Naive B cell (primary cell): ENCODE results near the gene GRIA3. TPM values are rescaled to one million over a fixed set of nuclear protein-coding genes. Genes with fewer than 3 reads are reported as not detected.

ENCODE experiments used
- ATAC-seq, 2 donors: fragments of 150-1000 bp; cut with Tn5 transposase; 2 replicates each; pipeline ENCODE4 v1.10.0; 2021; ENCODE audit warnings: low read depth in 2 of 2, mild to moderate bottlenecking in 2 of 2, moderate library complexity in 2 of 2
- DNase-seq: peaks from one replicate; pipeline ENCODE4 v3.0.0; 2022
- H3K27ac Mint-ChIP-seq, 6 donors: one replicate each; pipeline ENCODE4 v1.8.0; 2020 to 2022; ENCODE audit warnings: mild to moderate bottlenecking in 6 of 6, mixed read lengths in 6 of 6, moderate library complexity in 5 of 6, inconsistent platforms in 2 of 6
- H3K27me3 Mint-ChIP-seq, 3 donors: one replicate each; pipeline ENCODE4 v1.8.0; 2021 to 2022; ENCODE audit warnings: mixed read lengths in 3 of 3, mild to moderate bottlenecking in 1 of 3
- H3K36me3 Mint-ChIP-seq, 2 donors: one replicate each; pipeline ENCODE4 v1.8.0; 2020 to 2022; ENCODE audit warnings: mixed read lengths in 2 of 2, inconsistent platforms in 1 of 2, mild to moderate bottlenecking in 1 of 2
- H3K4me1 Mint-ChIP-seq, 3 donors: one replicate each; pipeline ENCODE4 v1.8.0; 2020 to 2022; ENCODE audit warnings: mixed read lengths in 3 of 3, inconsistent platforms in 1 of 3, mild to moderate bottlenecking in 1 of 3, moderate library complexity in 1 of 3
- H3K4me3 Mint-ChIP-seq, 8 donors: one replicate each; pipeline ENCODE4 v1.8.0; 2020 to 2022; ENCODE audit warnings: mild to moderate bottlenecking in 8 of 8, mixed read lengths in 8 of 8, moderate library complexity in 8 of 8, inconsistent platforms in 2 of 8
- H3K9me3 Mint-ChIP-seq, 7 donors: one replicate each; pipeline ENCODE4 v1.8.0; 2020 to 2022; ENCODE audit warnings: mixed read lengths in 7 of 7, mild to moderate bottlenecking in 5 of 7, inconsistent platforms in 2 of 7, moderate library complexity in 1 of 7
- polyA plus RNA-seq, 6 donors: library from polyadenylated mRNA; unstranded; fragments of 300-500 nt; fragmentation: Illumina TruSeq; gene quantifications; one replicate each; pipeline ENCODE4 v1.2.3, GENCODE V29; 2021; ENCODE audit warnings: low read depth in 6 of 6

The GRIA3 gene
- polyA plus RNA-seq, 6 donors from 2014 or later: not detected

- Mint-ChIP-seq H3K36me3 (no peaks in the 10 kb centered on the region), H3K4me3 (peak overlapping the region in 1 of 8 donors; percentile 57), H3K27me3 (no peaks in the 10 kb centered on the region), H3K9me3 (peaks cover 0 to 5% (median 0%) of the 10 kb centered on the region in 7 donors), H3K4me1 (no peaks in the 10 kb centered on the region), H3K27ac (peak overlapping the region in 1 of 6 donors; percentile 58)
- ATAC-seq (no peak), DNase-seq (no peak)
Observed at GRCh38 chrX:123206176-123206575, 22.1 kb downstream of the GRIA3 start.

DNA sequence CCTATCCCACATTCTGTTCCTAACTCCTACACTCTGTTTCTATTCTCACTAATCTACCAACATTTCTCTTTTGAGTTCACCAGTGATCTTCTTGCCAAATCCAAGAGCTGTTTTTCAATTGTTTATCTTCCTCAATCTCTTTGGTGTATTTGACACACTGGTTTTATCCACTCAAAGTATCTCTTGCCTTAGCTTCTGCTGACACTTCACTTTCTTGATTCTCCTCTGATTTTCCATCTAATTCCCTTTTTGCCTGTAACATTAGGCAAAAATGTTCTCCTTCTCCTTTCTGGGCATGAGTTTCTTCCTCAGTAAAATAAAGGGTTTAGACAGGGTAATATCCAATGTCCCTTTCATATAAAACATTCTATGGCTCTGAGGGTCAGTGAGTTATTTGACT, 26.2 kb downstream of the GRIA3 start:
- H3K36me3 Mint-ChIP-seq: no peaks in the 10 kb centered on the region
- no peak overlapping the region for H3K27ac Mint-ChIP-seq
- H3K27me3 Mint-ChIP-seq: no peaks in the 10 kb centered on the region
- no peak overlapping the region for H3K4me3 Mint-ChIP-seq
- peaks cover 0 to 6% (median 1%) of the 10 kb centered on the region in 7 donors for H3K9me3 Mint-ChIP-seq
- H3K4me1 Mint-ChIP-seq: no peaks in the 10 kb centered on the region
- no peak for ATAC-seq
- no peak for DNase-seq

DNA sequence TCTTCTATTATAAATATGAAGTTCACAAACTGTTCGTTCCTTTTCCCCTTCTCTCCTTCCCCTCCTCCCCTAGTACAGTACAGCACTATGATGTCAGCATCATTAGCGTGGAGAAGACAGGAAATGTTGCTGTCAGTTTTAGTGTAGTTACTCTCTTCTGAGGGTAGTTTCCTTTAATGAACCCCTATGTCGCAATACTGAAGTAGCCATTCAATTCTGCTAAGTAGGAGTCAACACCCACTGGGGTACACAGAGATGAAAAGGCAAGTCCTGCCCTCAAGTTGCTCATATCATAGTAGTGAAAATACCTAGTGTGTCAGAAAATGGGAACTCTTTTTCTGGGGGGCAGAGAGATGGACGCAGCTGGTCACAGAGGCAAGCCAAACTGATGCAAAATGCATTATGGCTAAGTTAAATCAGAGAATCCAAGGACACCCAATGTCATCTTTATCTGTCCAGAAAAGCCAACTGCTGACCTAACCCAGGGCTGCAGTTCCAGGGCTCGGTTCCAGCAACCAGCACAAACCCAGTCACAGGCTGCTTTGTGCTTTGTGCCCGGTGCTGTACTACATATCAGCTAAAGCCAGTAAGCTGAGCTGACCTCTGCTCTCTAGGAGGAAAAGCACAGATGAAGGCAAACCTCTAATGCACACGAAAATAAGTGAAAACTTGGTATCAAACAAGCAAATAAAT, 31.5 kb downstream of the GRIA3 start:
- Mint-ChIP-seq H3K27ac (peak overlapping the region in 1 of 6 donors; percentile 37), H3K27me3 (no peaks in the 10 kb centered on the region), H3K4me1 (no peaks in the 10 kb centered on the region), H3K4me3 (no peak overlapping the region), H3K9me3 (peaks cover 0 to 6% (median 2%) of the 10 kb centered on the region in 7 donors), H3K36me3 (no peaks in the 10 kb centered on the region)
- ATAC-seq (no peak), DNase-seq (no peak)

GRCh38 chrX:123217077-123217476, 33.0 kb downstream of the GRIA3 start:
- H3K27me3 Mint-ChIP-seq: no peaks in the 10 kb centered on the region
- no peak overlapping the region for H3K27ac Mint-ChIP-seq
- ATAC-seq: no peak
- no peak for DNase-seq
- no peak overlapping the region for H3K4me3 Mint-ChIP-seq
- no peaks in the 10 kb centered on the region for H3K4me1 Mint-ChIP-seq
- H3K9me3 Mint-ChIP-seq: peaks cover 0 to 6% (median 0%) of the 10 kb centered on the region in 7 donors
- no peaks in the 10 kb centered on the region for H3K36me3 Mint-ChIP-seq

DNA sequence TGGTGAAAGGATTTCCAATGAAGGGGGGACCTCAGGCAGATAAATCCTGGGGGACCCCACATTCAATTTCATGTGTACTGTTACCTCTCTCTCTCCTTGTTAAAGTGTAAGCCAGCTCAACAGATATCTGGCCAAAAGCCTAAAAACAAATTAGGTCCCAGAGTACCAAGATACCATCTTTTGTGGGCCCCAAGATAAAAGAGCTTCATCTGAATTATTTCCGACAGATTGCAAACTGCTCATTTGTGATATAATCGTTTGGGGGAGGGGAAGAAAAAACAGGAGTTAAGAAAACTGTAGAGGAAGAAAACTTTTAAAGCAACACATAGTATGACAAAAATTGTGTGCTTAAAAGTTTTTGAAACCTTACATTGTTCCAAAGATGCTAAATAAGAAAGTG, 33.6 kb downstream of the GRIA3 start:
- H3K4me3 Mint-ChIP-seq: no peak overlapping the region
- H3K9me3 Mint-ChIP-seq: peaks cover 0 to 6% (median 0%) of the 10 kb centered on the region in 7 donors
- no peak for DNase-seq
- H3K27ac Mint-ChIP-seq: no peak overlapping the region
- H3K4me1 Mint-ChIP-seq: no peaks in the 10 kb centered on the region
- no peaks in the 10 kb centered on the region for H3K27me3 Mint-ChIP-seq
- ATAC-seq: no peak
- no peaks in the 10 kb centered on the region for H3K36me3 Mint-ChIP-seq

DNA sequence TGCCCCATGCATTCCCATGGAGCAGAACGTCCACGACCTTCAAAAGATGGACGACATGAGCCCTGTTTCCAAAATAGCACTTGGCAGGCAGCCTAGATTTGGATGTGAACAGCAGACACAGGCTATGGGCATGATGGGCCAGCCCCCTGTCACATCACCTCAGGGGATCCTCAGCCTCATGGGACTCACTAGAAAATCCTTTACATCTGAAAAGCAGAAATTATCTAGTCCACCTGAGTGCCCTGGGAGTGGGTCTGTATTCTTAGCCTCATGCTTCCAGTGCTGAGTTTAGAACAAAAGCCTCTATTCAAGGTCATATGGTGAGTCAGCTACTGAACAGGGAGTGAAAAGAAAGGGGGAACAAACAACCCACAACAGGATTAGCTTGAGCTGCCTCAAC, 35.8 kb downstream of the GRIA3 start:
- Mint-ChIP-seq H3K9me3 (peaks cover 0 to 6% (median 0%) of the 10 kb centered on the region in 7 donors), H3K4me1 (no peaks in the 10 kb centered on the region), H3K36me3 (no peaks in the 10 kb centered on the region), H3K27ac (no peak overlapping the region), H3K27me3 (no peaks in the 10 kb centered on the region), H3K4me3 (no peak overlapping the region)
- no peak for DNase-seq
- no peak for ATAC-seq

- DNase-seq (no peak), ATAC-seq (no peak)
- H3K4me3 Mint-ChIP-seq: no peak overlapping the region
- peaks cover 0 to 2% (median 0%) of the 10 kb centered on the region in 7 donors for H3K9me3 Mint-ChIP-seq
- no peaks in the 10 kb centered on the region for H3K36me3 Mint-ChIP-seq
- H3K27ac Mint-ChIP-seq: peak overlapping the region in 1 of 6 donors; percentile 3
- no peaks in the 10 kb centered on the region for H3K27me3 Mint-ChIP-seq
- no peaks in the 10 kb centered on the region for H3K4me1 Mint-ChIP-seq
Observed at GRCh38 chrX:123222920-123223319, 38.8 kb downstream of the GRIA3 start.

DNA sequence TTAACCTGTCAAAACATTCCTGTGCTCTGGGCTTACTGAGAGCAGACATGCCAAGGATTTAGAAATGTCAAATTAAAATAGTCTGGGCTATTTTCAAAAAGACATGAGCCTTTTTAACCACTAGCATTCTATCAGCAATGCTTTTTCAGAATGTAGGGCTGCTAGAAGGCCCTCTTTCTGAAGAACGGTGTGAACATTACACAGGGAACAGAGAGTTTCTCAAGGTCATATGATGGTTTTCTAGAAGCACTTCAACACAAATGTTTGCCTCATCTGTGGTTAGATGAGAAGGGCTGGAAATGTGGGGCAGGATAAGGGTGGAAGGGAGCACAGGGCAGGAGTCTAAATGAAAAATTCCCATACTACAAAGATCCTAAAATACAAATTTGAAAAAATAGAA, 39.3 kb downstream of the GRIA3 start:
- no peak overlapping the region for H3K27ac Mint-ChIP-seq
- no peak for ATAC-seq
- H3K36me3 Mint-ChIP-seq: no peaks in the 10 kb centered on the region
- H3K4me3 Mint-ChIP-seq: no peak overlapping the region
- no peaks in the 10 kb centered on the region for H3K27me3 Mint-ChIP-seq
- H3K4me1 Mint-ChIP-seq: no peaks in the 10 kb centered on the region
- no peak for DNase-seq
- H3K9me3 Mint-ChIP-seq: peaks cover 0 to 2% (median 0%) of the 10 kb centered on the region in 7 donors

- Mint-ChIP-seq H3K4me3 (no peak overlapping the region), H3K9me3 (peaks cover 0 to 2% (median 0%) of the 10 kb centered on the region in 7 donors), H3K27me3 (no peaks in the 10 kb centered on the region), H3K4me1 (no peaks in the 10 kb centered on the region), H3K27ac (no peak overlapping the region), H3K36me3 (no peaks in the 10 kb centered on the region)
- DNase-seq (no peak), ATAC-seq (no peak)
Observed at GRCh38 chrX:123223859-123224258, 39.8 kb downstream of the GRIA3 start.

GRCh38 chrX:123230798-123231197, 46.7 kb downstream of the GRIA3 start:
- ATAC-seq (no peak), DNase-seq (no peak)
- Mint-ChIP-seq H3K27me3 (no peaks in the 10 kb centered on the region), H3K4me1 (no peaks in the 10 kb centered on the region), H3K27ac (no peak overlapping the region), H3K36me3 (no peaks in the 10 kb centered on the region), H3K4me3 (no peak overlapping the region), H3K9me3 (peaks cover 0 to 2% (median 0%) of the 10 kb centered on the region in 7 donors)

DNA sequence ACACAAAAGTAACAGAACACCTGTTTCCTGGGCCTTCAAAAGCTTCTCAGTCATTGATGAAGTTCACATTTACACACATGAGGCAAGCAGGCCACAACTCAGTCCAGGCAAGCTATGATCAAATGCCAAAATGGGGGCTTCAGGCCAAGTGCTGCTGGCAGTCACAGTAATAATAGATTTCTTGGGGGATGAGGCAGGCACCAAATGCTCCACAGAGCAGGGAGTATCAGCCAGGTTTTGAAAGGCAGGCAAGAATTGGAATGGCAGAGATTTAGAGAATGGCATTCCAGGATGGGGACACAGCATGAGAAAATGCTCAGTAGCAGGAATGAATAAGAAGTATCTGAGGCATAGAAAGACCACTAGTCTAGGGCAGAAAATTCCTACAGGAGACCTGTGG, 52.8 kb downstream of the GRIA3 start:
- Mint-ChIP-seq H3K4me3 (no peak overlapping the region), H3K9me3 (peaks cover 0 to 4% (median 0%) of the 10 kb centered on the region in 7 donors), H3K27me3 (no peaks in the 10 kb centered on the region), H3K4me1 (no peaks in the 10 kb centered on the region), H3K36me3 (no peaks in the 10 kb centered on the region), H3K27ac (no peak overlapping the region)
- ATAC-seq (no peak), DNase-seq (no peak)

DNA sequence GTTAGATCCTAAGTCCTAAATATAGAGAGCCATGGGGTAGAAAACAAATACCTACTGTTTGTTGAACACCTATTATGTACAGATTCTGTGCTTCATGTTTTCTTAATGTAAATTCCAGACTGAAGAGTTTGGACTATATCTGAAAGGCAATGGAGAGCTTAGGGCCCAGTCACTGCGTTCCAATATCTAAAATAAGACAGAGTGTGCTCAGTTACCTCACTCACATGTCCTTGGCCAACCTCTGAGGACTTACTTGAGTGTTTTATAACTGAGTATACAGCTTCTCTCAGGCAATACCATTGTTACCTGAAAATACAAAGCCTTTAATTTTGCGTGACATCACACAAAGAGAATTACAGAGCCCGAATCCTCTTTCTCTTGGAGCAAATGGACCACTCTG, 53.2 kb downstream of the GRIA3 start:
- peaks cover 0 to 4% (median 0%) of the 10 kb centered on the region in 7 donors for H3K9me3 Mint-ChIP-seq
- H3K27ac Mint-ChIP-seq: no peak overlapping the region
- H3K4me1 Mint-ChIP-seq: no peaks in the 10 kb centered on the region
- H3K27me3 Mint-ChIP-seq: no peaks in the 10 kb centered on the region
- no peak overlapping the region for H3K4me3 Mint-ChIP-seq
- ATAC-seq (no peak), DNase-seq (no peak)
- H3K36me3 Mint-ChIP-seq: no peaks in the 10 kb centered on the region

GRCh38 chrX:123254457-123254856, 70.4 kb downstream of the GRIA3 start:
- no peak for ATAC-seq
- Mint-ChIP-seq H3K9me3 (peaks cover 0 to 16% (median 1%) of the 10 kb centered on the region in 7 donors), H3K4me3 (no peak overlapping the region), H3K27me3 (peaks cover 0 to 4% (median 0%) of the 10 kb centered on the region in 3 donors), H3K27ac (no peak overlapping the region), H3K36me3 (no peaks in the 10 kb centered on the region), H3K4me1 (no peaks in the 10 kb centered on the region)
- no peak for DNase-seq

- Mint-ChIP-seq H3K27ac (no peak overlapping the region), H3K4me1 (no peaks in the 10 kb centered on the region), H3K36me3 (no peaks in the 10 kb centered on the region), H3K4me3 (no peak overlapping the region), H3K27me3 (peaks cover 0 to 4% (median 0%) of the 10 kb centered on the region in 3 donors), H3K9me3 (peaks cover 0 to 22% (median 2%) of the 10 kb centered on the region in 7 donors)
- ATAC-seq (no peak), DNase-seq (no peak)
Observed at GRCh38 chrX:123256378-123256777, 72.3 kb downstream of the GRIA3 start.
